GM19324 (cell line): ENCODE results near the gene BAIAP2.

Experiments used
- ATAC-seq: cut with Tn5 transposase; IDR thresholded peaks from one replicate; pipeline ENCODE4 v1.9.1; 2021; ENCODE audit warnings: mild to moderate bottlenecking, moderate library complexity; ENCODE audit not compliant: unreplicated experiment, low FRiP score

The BAIAP2 gene

DNA sequence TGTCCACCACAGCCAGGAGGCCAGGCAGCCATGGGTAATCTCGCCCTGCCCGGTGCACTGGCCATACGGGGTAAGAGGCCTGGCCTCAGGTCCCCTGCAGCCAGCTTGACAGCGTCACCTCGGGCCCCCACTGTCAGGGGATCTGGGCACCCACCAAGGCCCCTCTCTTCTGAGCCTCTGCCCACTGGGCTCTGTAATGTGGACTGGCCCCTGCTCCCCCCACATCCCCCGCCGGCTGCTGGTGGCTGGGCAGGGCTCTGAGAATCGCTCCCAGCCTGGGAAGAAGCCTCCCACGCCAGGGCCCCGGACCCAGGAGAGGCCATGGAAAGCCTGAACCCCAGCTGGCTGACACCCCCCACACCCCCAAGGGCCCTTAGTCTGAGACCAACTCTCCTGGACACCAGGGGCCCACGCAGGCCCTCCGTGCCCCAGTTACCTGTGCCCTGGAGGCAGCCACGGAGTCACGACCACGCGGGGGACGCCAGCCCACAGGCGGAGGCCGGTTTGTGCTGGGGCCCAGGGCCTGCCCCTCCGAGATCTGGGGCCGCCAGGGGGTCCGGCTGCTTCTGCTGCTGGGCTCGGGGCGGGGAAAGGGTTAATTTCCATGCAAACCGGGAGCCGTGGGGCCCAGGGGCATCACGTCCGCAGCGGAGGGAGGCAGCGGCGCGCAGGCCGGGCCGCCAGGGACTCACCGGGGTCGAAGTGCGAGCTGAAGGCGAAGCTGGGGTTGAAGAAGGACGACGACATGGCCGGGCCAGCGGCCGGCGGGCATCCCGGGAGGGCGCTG, 130.5 kb downstream of the BAIAP2 start, which contains the start of gene PVALEF:
Gene PVALEF, plus strand, starts transcription at position 262 of the 787 bp plus-strand sequence. CDS start 15,720 bp downstream, outside the sequence.
- ATAC-seq, result no peak

DNA sequence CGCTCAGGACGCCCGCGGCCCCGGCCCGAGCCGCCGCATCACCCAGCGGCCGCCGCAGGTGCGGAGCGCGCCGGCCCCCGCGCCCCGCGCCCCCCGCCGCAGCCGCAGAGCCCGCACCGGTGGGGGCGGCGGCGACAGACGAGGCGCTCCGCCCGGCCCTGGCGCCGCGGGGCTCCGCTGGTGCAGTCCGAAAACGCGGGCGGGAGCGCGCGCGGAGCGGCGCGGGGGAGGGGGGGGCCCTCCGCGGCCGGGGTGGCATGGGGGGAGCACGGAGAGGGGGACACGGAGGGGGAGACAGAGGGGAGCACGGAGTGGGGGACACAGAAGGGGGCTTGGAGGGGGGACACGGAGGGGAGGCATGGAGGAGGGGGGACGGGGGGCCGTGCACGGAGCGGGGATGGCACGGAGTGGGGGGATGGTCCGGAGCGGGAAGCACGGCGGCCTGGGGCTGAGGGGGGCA, 131.1 kb downstream of the BAIAP2 start, which contains the start of gene AATK:
Gene AATK, minus strand, starts transcription at position 189 of the 460 bp plus-strand sequence. CDS start 229 bp downstream, outside the sequence.
- no peak for ATAC-seq
